GM19468 (cell line): ENCODE data around the gene HOXC13.

Source experiments
- ATAC-seq: cut with Tn5 transposase; IDR thresholded peaks from one replicate; pipeline ENCODE4 v1.9.1; 2021; ENCODE audit warnings: mild to moderate bottlenecking, moderate library complexity, moderate number of reproducible peaks; ENCODE audit not compliant: unreplicated experiment; ENCODE audit errors: extremely low read depth

HOXC13 gene

GRCh38 chr12:53992377-53992889 is 53.8 kb downstream of the HOXC13 start:
- ATAC-seq = no peak

- no peak for ATAC-seq
Measured at GRCh38 chr12:53993162-53994008, 54.8 kb downstream of the HOXC13 start.

DNA sequence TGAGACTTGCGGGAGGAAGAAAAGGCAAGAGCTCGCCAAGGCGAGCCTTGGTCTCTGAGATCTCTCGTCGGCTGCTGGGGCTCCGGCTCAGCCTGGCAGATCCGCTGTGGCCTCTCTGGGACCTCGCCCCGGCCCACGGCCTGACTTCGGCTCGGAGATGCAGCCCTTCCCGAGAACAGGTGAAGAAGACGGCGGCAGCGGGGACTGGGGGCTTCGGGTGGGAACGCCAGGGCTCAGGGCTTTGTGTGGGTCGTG is 55.3 kb downstream of the HOXC13 start:
- ATAC-seq = no peak

DNA sequence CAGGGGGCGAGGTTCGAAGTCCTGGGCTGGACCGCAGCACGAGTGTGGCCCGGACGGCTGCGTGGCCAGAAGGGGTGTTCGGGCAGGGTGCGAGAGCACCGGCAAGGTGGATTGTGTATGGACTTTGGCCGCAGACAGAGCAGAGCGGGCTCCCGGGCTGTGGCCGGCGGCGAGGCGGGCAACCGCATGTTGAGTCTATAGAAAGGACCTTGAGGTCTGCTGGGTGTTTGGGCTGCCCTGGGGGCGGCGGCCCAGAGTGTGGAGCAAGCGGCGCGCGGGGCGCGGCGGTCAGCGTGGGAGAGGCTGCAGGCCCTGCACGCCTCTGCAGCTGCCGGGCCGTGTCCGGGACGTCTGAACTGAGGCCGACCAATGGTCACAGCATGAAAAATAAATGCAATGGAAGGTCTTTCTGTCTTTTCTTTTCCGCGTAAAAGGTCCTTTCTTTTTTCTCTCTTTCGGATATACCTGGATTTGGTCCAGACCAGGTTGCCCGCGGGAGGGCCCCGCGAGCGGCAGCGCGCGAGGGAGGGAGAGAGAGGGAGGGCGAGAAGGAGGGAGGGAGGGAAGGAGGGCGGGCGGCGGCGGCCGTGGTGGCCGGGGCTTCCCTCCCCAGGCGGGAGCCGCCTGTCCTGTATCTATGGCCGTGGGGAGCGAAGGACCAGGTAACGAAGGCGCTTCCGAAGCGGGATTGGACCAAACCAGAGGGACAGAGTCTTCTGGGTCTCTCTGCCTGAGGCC is 55.8 kb downstream of the HOXC13 start:
- no peak for ATAC-seq

- ATAC-seq = no peak
Measured at GRCh38 chr12:53995002-53995377, 56.4 kb downstream of the HOXC13 start.

DNA sequence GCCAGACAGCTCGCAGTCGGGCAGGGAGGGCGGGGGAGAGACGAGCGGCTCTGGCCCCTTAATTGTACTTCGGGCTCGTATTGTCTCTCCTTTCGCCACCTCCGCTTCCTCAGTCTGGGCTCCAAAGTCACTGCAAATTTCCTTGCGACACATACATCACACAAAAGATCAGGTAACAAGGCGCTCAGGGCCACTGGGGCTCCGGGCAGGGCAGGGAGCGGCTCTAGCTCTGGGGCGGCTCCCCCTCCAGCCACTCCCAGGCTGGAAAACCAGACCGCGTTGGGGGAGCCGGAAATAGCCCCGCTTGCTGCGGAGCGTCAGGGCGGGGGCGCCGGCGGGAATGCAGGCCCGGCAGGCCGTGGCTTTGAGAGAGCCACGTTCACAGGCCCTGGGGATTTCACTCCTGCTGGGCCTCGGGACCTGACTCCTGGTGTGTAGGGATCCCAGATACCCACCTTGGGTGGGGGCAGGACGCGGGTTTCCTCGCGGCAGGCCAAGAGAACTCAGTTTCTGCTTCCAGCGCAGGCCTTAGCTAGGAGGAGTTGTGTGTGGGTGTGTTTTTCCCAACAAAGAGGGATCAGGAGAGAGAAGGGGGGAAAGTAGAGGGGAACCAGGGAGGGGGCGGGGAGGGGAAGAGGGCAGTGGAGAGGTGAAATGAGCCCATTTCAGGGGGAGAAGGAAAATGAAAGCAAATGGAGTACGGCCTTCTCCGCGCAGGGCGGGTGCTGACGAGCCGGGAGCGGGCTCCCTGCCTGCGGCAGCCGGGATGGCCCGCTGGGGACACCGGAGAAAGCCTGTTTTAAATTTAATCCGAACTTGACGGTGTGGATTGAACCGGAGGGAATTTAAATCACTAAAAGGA is 57.0 kb downstream of the HOXC13 start:
- ATAC-seq = no peak
